K562 (cell line): ENCODE measurements around the gene LYZL4. TPM values are rescaled to one million over a fixed set of nuclear protein-coding genes. Genes with fewer than 3 reads are reported as not detected.

Source experiments
- ATAC-seq: fragments of 200-7000 bp; cut with Tn5 transposase; 3 replicates; pipeline ENCODE4 v1.9.1; 2020; ENCODE audit warnings: moderate library complexity
- BruUV-seq: library from RNA; stranded (reverse); fragments of 400-500 nt; replicated peaks from 2 replicates; lab custom pipeline; 2021; lab: Mats Ljungman, UMichigan
- CTCF ChIA-PET: fragments of 300-600 bp; formaldehyde crosslinking; extraction: SDS; loops from one replicate; lab custom pipeline; 2021; ENCODE audit warnings: low intra/inter-chr PET ratio; lab: Yijun Ruan, JAX
- POLR2A ChIA-PET: fragments of 300-600, 350-650 bp; sonication (Branson Sonifier 250); formaldehyde crosslinking; extraction: SDS; loops from one replicate; lab custom pipeline; 2021; ENCODE audit warnings: antibody characterized with exemption, inconsistent platforms; lab: Yijun Ruan, JAX
- DNase-seq, 4 experiments: peaks; one replicate each; pipeline versions ENCODE4 v3.0.0 to v3.0.0-alpha.2; 2011 to 2018; ENCODE audit warnings: low spot score in 3 of 4, mixed read lengths in 3 of 4; ENCODE audit errors: extremely low read depth in 1 of 4
- FAIRE-seq: peaks from 2 replicates; lab custom pipeline; 2011; peaks lifted over from hg19 to GRCh38; lab: Jason Lieb, UNC
- H2AFZ ChIP-seq: 2 replicates; pipeline ENCODE4 v1.6.0; 2011; ENCODE audit warnings: low read depth, low read length, control low read depth, inconsistent platforms
- H3K27ac ChIP-seq: fragments of 200-600 bp; 3 replicates; pipeline ENCODE4 v1.8.0; 2011; ENCODE audit warnings: low read depth, mild to moderate bottlenecking, control low read depth, inconsistent platforms, low read length, moderate library complexity, mixed read lengths; ENCODE audit errors: extremely low read depth
- H3K27me3 ChIP-seq, 2 experiments: fragments of 300-600 bp in 1 of 2; 2 replicates in 1 of 2; 3 replicates in 1 of 2; pipeline versions ENCODE4 v1.6.0 to v1.8.0; 2011; ENCODE audit warnings: inconsistent platforms in 2 of 2, low read length in 2 of 2, mild to moderate bottlenecking in 1 of 2, mixed read lengths in 1 of 2, moderate library complexity in 1 of 2; ENCODE audit not compliant: control insufficient read depth in 2 of 2, insufficient read depth in 2 of 2
- H3K36me3 ChIP-seq: fragments of 300-600 bp; 3 replicates; pipeline ENCODE4 v1.8.0; 2011; ENCODE audit warnings: mild to moderate bottlenecking, low read length, inconsistent platforms; ENCODE audit not compliant: control insufficient read depth, insufficient read depth
- H3K4me1 ChIP-seq, 2 experiments: fragments of 200-600 bp in 1 of 2; replicated peaks in 1 of 2; 2 replicates in 1 of 2; 3 replicates in 1 of 2; pipeline versions ENCODE4 v1.5.1 to v1.8.0; 2011; ENCODE audit warnings: inconsistent platforms in 2 of 2, low read length in 2 of 2, mild to moderate bottlenecking in 1 of 2, mixed read lengths in 1 of 2, moderate library complexity in 1 of 2; ENCODE audit not compliant: control insufficient read depth in 2 of 2, insufficient read depth in 2 of 2
- H3K4me2 ChIP-seq: 2 replicates; pipeline ENCODE4 v1.6.1; 2011; ENCODE audit warnings: low read length, control low read depth, inconsistent platforms, mixed read lengths; ENCODE audit not compliant: insufficient read depth
- H3K4me3 ChIP-seq: fragments of 200-600 bp; sonication (generic), shearing (Covaris generic); 2 replicates; pipeline ENCODE4 v1.5.1; 2016; ENCODE audit warnings: control low read depth, inconsistent platforms
- H3K79me2 ChIP-seq: fragments of 200-600 bp; 3 replicates; pipeline ENCODE4 v1.8.0; 2011; ENCODE audit warnings: low read length, inconsistent platforms; ENCODE audit not compliant: control insufficient read depth, insufficient read depth
- H3K9ac ChIP-seq, 2 experiments: 2 replicates each; pipeline versions ENCODE4 v1.6.0 to v1.6.1; 2011; ENCODE audit warnings: low read depth in 2 of 2, low read length in 2 of 2, control low read depth in 1 of 2, inconsistent platforms in 1 of 2, mild to moderate bottlenecking in 1 of 2, mixed read lengths in 1 of 2; ENCODE audit not compliant: insufficient read depth in 1 of 2
- H3K9me1 ChIP-seq: one replicate; pipeline ENCODE4 v1.6.0; 2011; ENCODE audit warnings: inconsistent platforms, mild to moderate bottlenecking, low read length, moderate library complexity; ENCODE audit not compliant: control insufficient read depth, insufficient read depth
- H3K9me3 ChIP-seq: replicated peaks from 2 replicates; pipeline ENCODE4 v1.5.1; 2011; ENCODE audit warnings: low read depth, low read length, inconsistent platforms; ENCODE audit not compliant: control insufficient read depth, insufficient read depth
- H4K20me1 ChIP-seq: replicated peaks from 2 replicates; pipeline ENCODE4 v1.6.1; 2011; ENCODE audit warnings: low read length, inconsistent platforms, mixed read lengths; ENCODE audit not compliant: control insufficient read depth, insufficient read depth
- CBX8 ChIP-seq: fragments of 200-600 bp; sonication (generic); IDR thresholded peaks from 2 replicates; pipeline ENCODE4 v1.6.1; 2012; ENCODE audit warnings: borderline replicate concordance, mixed run types, low read depth, mild to moderate bottlenecking, moderate library complexity, mixed read lengths, low read length, control low read depth, inconsistent platforms; ENCODE audit not compliant: poor library complexity, severe bottlenecking; ENCODE audit errors: extremely low read depth
- CGGBP1 ChIP-seq: fragments of 250-450 bp; sonication (Bioruptor Pico); IDR thresholded peaks from 2 replicates; pipeline ENCODE4 v1.9.0; 2021; ENCODE audit warnings: mild to moderate bottlenecking
- CTBP1 ChIP-seq: fragments of 450-650 bp; IDR thresholded peaks from 2 replicates; pipeline ENCODE4 v1.6.1; 2016; ENCODE audit warnings: borderline replicate concordance
- ELF4 ChIP-seq: fragments of 450-650 bp; formaldehyde crosslinking; IDR thresholded peaks from 2 replicates; pipeline ENCODE4 v1.4.0; 2022; ENCODE audit warnings: missing genetic modification characterization
- ETV1 ChIP-seq: fragments of 450-650 bp; conservative IDR thresholded peaks from 2 replicates; pipeline ENCODE4 v1.6.1; 2016; ENCODE audit warnings: missing genetic modification characterization, control low read depth, low read depth, missing compliant biosample characterization
- GABPA ChIP-seq: fragments of 200-800 bp; sonication (Bioruptor generic); conservative IDR thresholded peaks from 2 replicates; pipeline ENCODE4 v1.6.1; 2016; ENCODE audit warnings: low read depth, missing genetic modification characterization, missing compliant biosample characterization
- HOXB6 ChIP-seq: fragments of 250-450 bp; sonication (Bioruptor Pico); IDR thresholded peaks from 2 replicates; pipeline ENCODE4 v1.5.1; 2022; ENCODE audit warnings: mild to moderate bottlenecking, borderline replicate concordance
- JUND ChIP-seq, 2 experiments: IDR thresholded peaks; 2 replicates in 1 of 2; 3 replicates in 1 of 2; pipeline ENCODE4 v1.6.1; 2011; ENCODE audit warnings: borderline replicate concordance in 2 of 2, low read depth in 2 of 2, low read length in 2 of 2, improper control_type of control experiment in 1 of 2, missing biosample characterization in 1 of 2, missing genetic modification characterization in 1 of 2, missing genetic modification reagents in 1 of 2
- KLF6 ChIP-seq: fragments of 250-450 bp; sonication (Bioruptor Pico); IDR thresholded peaks from 2 replicates; pipeline ENCODE4 v1.4.0; 2020; ENCODE audit warnings: mild to moderate bottlenecking, moderate library complexity, borderline replicate concordance
- NELFE ChIP-seq: IDR thresholded peaks from 2 replicates; pipeline ENCODE4 v1.6.1; 2011; ENCODE audit warnings: mild to moderate bottlenecking; ENCODE audit not compliant: insufficient read depth, insufficient read length
- NEUROD1 ChIP-seq: fragments of 150-350 bp; IDR thresholded peaks from 2 replicates; pipeline ENCODE4 v1.6.1; 2014; ENCODE audit warnings: borderline replicate concordance, low read length, low read depth; ENCODE audit not compliant: partially characterized antibody
- RBM14 ChIP-seq: fragments of 200-400 bp; formaldehyde crosslinking; IDR thresholded peaks from 2 replicates; pipeline ENCODE4 v1.6.1; 2018; ENCODE audit warnings: low read depth, mild to moderate bottlenecking, low read length, moderate library complexity, borderline replicate concordance; ENCODE audit not compliant: insufficient read depth
- SAFB2 ChIP-seq: fragments of 200-400 bp; formaldehyde crosslinking; IDR thresholded peaks from 2 replicates; pipeline ENCODE4 v1.6.1; 2018; ENCODE audit warnings: borderline replicate concordance, low read length, low read depth, moderate library complexity; ENCODE audit not compliant: severe bottlenecking
- SMAD3 ChIP-seq: fragments of 450-650 bp; formaldehyde crosslinking; conservative IDR thresholded peaks from 2 replicates; pipeline ENCODE4 v1.4.0; 2020; ENCODE audit warnings: mild to moderate bottlenecking
- STAG1 ChIP-seq: sonication (generic); formaldehyde crosslinking; IDR thresholded peaks from 2 replicates; pipeline ENCODE4 v1.5.0; 2020; ENCODE audit warnings: missing genetic modification reagents, borderline replicate concordance
- TBP ChIP-seq: optimal IDR thresholded peaks from 2 replicates; pipeline ENCODE3; 2011; ENCODE audit warnings: low read depth, low read length, improper control_type of control experiment
- TCF3 ChIP-seq: sonication (generic); formaldehyde crosslinking; IDR thresholded peaks from 2 replicates; pipeline ENCODE4 v1.4.0; 2020; ENCODE audit warnings: mild to moderate bottlenecking, missing genetic modification reagents
- TCF7 ChIP-seq: sonication (generic); IDR thresholded peaks from 2 replicates; pipeline ENCODE4 v1.6.1; 2016; ENCODE audit warnings: antibody characterized with exemption, borderline replicate concordance
- TEAD1 ChIP-seq, 2 experiments: fragments of 450-650 bp in 1 of 2; sonication (generic) in 1 of 2; formaldehyde crosslinking; IDR thresholded peaks; 2 replicates each; pipeline versions ENCODE4 v1.4.0 to v1.8.0; 2020 to 2022; ENCODE audit warnings: mild to moderate bottlenecking in 2 of 2, missing genetic modification reagents in 1 of 2
- ZNF282 ChIP-seq: sonication (generic); formaldehyde crosslinking; IDR thresholded peaks from 2 replicates; pipeline ENCODE4 v1.8.1; 2023; ENCODE audit warnings: missing genetic modification reagents
- ZNF311 ChIP-seq: fragments of 250-450 bp; sonication (Bioruptor Pico); IDR thresholded peaks from 2 replicates; pipeline ENCODE4 v1.4.0; 2020; ENCODE audit warnings: mild to moderate bottlenecking, moderate library complexity
- ZNF707 ChIP-seq: fragments of 250-450 bp; sonication (Bioruptor Pico); conservative IDR thresholded peaks from 2 replicates; pipeline ENCODE4 v1.8.0; 2022; ENCODE audit warnings: inconsistent platforms, mild to moderate bottlenecking, moderate library complexity
- ZNF778 ChIP-seq: fragments of 450-650 bp; formaldehyde crosslinking; IDR thresholded peaks from 2 replicates; pipeline ENCODE4 v1.4.0; 2020; ENCODE audit warnings: mild to moderate bottlenecking, moderate library complexity
- WGBS: fragments of 100-300 bp; shearing (Covaris generic); methylation state at CpG from one replicate; pipeline ENCODE4 v1.1.6; 2016; ENCODE audit warnings: low coverage, mixed read lengths; ENCODE audit not compliant: insufficient coverage; ENCODE audit errors: missing lambda C conversion rate; 5-methylcytosine and 5-hydroxymethylcytosine counted together
- in situ Hi-C: fragments of 300-500 bp; cut with MboI; formaldehyde crosslinking; loops from 4 replicates; pipeline ENCODE4 v1.15.0; 2018; ENCODE audit warnings: inconsistent platforms, mixed read lengths
- intact Hi-C: fragments of 100-400 bp; cut with micrococcal nuclease; formaldehyde crosslinking; loops from 2 replicates; pipeline ENCODE4 v1.14.2; 2022
- polyA plus RNA-seq, 8 experiments: library from polyadenylated mRNA; depleted of rRNA in 4 of 8; stranded (reverse) in 5 of 8; unstranded in 3 of 8; fragments of >200 nt; fragmentation: Nextera tagmentation in 2 of 8; fragmentation: Illumina TruSeq in 1 of 8; extraction: Ambion mirVana in 2 of 8; extraction: Trizol in 1 of 8; gene quantifications; 2 replicates each; pipeline versions ENCODE4 v1.2.1 to v1.2.3, GENCODE V29; 2011 to 2014; ENCODE audit warnings: inconsistent platforms in 1 of 8, missing spikeins in 1 of 8
- total RNA-seq, 7 experiments: library from RNA; depleted of rRNA in 6 of 7; stranded (reverse); fragments of >200 nt in 6 of 7; fragmentation: Illumina TruSeq in 2 of 7; extraction: Trizol in 2 of 7; gene quantifications; 2 replicates each; pipeline versions ENCODE4 v1.2.1 to v1.2.3, GENCODE V29; 2011 to 2021; ENCODE audit warnings: low replicate concordance in 1 of 7

Gene LYZL4
- total and polyA plus RNA-seq, 9 of the 15 experiments (the other 6 are each of a cell fraction or from before 2014, with no cell fraction given) = not detected

- Histone ChIP-seq H2AFZ (no peak overlapping the region), H3K4me3 (no peak overlapping the region), H3K79me2 (no peaks in the 10 kb centered on the region), H4K20me1 (no peaks in the 10 kb centered on the region), H3K4me1 (no peaks in the 10 kb centered on the region), H3K4me2 (no peak overlapping the region), H3K27me3 (peaks cover 8 to 24% of the 10 kb centered on the region in 2 experiments), H3K9me1 (no peaks in the 10 kb centered on the region), H3K9me3 (no peaks in the 10 kb centered on the region), H3K36me3 (no peaks in the 10 kb centered on the region), H3K9ac (no peak overlapping the region), H3K27ac (no peak overlapping the region)
- ChIA-PET POLR2A (no interaction called here), CTCF (interaction anchor here (0.7 to 2.6 kb wide), 7 partner anchors 16 to 550 kb away, joined by 3 to 32 read pairs (median 5); no protein-coding TSS in a partner anchor)
- DNase-seq (peak; percentile 84 to 90 (median 88)), ATAC-seq (peak; percentile 99), FAIRE-seq (peak; percentile 84)
- intact Hi-C loops = loop anchor here (1.0 to 2.0 kb wide), 3 partner anchors 197 to 549 kb away; no protein-coding TSS in a partner anchor
- BruUV-seq = no TSS peak
- in situ Hi-C loops = loop anchor here (10.0 kb wide), 2 partner anchors 219 to 549 kb away; no protein-coding TSS in a partner anchor
- WGBS = under 1% methylated on average over 9 of the region's 9 CpGs
- TF ChIP-seq ETV1 (tag) (no peak), SMAD3 (CRISPR knock-in tag) (0 out of 2 replicates have a peak, but pooled peaks have one; percentile 19), TEAD1 (CRISPR knock-in tag; IDR thresholded peaks at IDR 0.05) (0 out of 4 replicates have a peak, but pooled peaks of 1 of the 2 experiments have one; percentile 31), CTBP1 (peak; percentile 32; the same call in 1 of the 2 replicates), KLF6 (no peak), ZNF311 (CRISPR knock-in tag) (no peak), ELF4 (no peak), TCF3 (CRISPR knock-in tag) (no peak), CBX8 (no peak), ZNF778 (no peak), ZNF282 (no peak), CGGBP1 (no peak), TBP (peak; percentile 22), STAG1 (CRISPR knock-in tag) (peak; percentile 91; the same call in 1 of the 2 replicates), NEUROD1 (peak; percentile 46), TCF7 (no peak), ZNF707 (CRISPR knock-in tag) (no peak), HOXB6 (CRISPR knock-in tag) (no peak), SAFB2 (no peak), NELFE (no peak), JUND (IDR thresholded peaks at IDR 0.05; ENCODE audit: borderline replicate concordance, low read depth, low read length) (no peak), JUND (tag; IDR thresholded peaks at IDR 0.05; ENCODE audit: borderline replicate concordance, low read depth, low read length) (no peak), RBM14 (no peak), GABPA (tag) (no peak)
These were observed 33.5 kb upstream of the LYZL4 start for GRCh38 chr3:42443819-42444436.
